GM18517 (cell line): ENCODE data around the gene SYP.

Experiments
- ATAC-seq: cut with Tn5 transposase; IDR thresholded peaks from one replicate; pipeline ENCODE4 v1.9.1; 2021; ENCODE audit warnings: mild to moderate bottlenecking, moderate library complexity; ENCODE audit not compliant: unreplicated experiment

Gene SYP

GRCh38 chrX:49221868-49222267 is 21.9 kb upstream of the SYP start:
- no peak for ATAC-seq

- ATAC-seq = no peak
Observed at GRCh38 chrX:49220100-49220499, 20.1 kb upstream of the SYP start.

- no peak for ATAC-seq
Observed at GRCh38 chrX:49214996-49215526, 15.1 kb upstream of the SYP start.

GRCh38 chrX:49214416-49214815 is 14.4 kb upstream of the SYP start:
- ATAC-seq = no peak

- ATAC-seq = no peak
Observed at GRCh38 chrX:49212861-49213260, 12.9 kb upstream of the SYP start.

- ATAC-seq = no peak
Observed at GRCh38 chrX:49212209-49212608, 12.2 kb upstream of the SYP start.

- ATAC-seq = no peak
Observed at GRCh38 chrX:49211074-49211473, 11.1 kb upstream of the SYP start.

GRCh38 chrX:49210406-49210805 is 10.4 kb upstream of the SYP start:
- no peak for ATAC-seq

GRCh38 chrX:49209434-49210251 is 9.7 kb upstream of the SYP start:
- ATAC-seq = no peak

GRCh38 chrX:49208399-49208798 is 8.4 kb upstream of the SYP start:
- ATAC-seq = no peak

- ATAC-seq = no peak
Observed at GRCh38 chrX:49206543-49206942, 6.5 kb upstream of the SYP start.

- ATAC-seq = no peak
Observed at GRCh38 chrX:49205443-49205842, 5.5 kb upstream of the SYP start.

- ATAC-seq = no peak
Observed at GRCh38 chrX:49204709-49205108, 4.7 kb upstream of the SYP start.

- no peak for ATAC-seq
Observed at GRCh38 chrX:49204017-49204416, 4.0 kb upstream of the SYP start.

- ATAC-seq = no peak
Observed at GRCh38 chrX:49203536-49203935, 3.5 kb upstream of the SYP start.

- ATAC-seq = no peak
Observed at GRCh38 chrX:49202022-49202421, 2.0 kb upstream of the SYP start.

GRCh38 chrX:49199315-49199595 is 738 bp downstream of the SYP start:
- no peak for ATAC-seq

- ATAC-seq = no peak
Observed at GRCh38 chrX:49198540-49199314, 1.3 kb downstream of the SYP start.

GRCh38 chrX:49197543-49198087 is 2.4 kb downstream of the SYP start:
- ATAC-seq = no peak

GRCh38 chrX:49193542-49193964 is 6.4 kb downstream of the SYP start:
- no peak for ATAC-seq

- no peak for ATAC-seq
Observed at GRCh38 chrX:49192722-49193328, 7.2 kb downstream of the SYP start.
